ENCODE data around the gene SPNS2. TPM values are rescaled to one million over a fixed set of nuclear protein-coding genes. Genes with fewer than 3 reads are reported as not detected.

The SPNS2 gene
- total RNA-seq, 2 donors from 2014 or later, result 7.2 to 16.8 TPM

DNA sequence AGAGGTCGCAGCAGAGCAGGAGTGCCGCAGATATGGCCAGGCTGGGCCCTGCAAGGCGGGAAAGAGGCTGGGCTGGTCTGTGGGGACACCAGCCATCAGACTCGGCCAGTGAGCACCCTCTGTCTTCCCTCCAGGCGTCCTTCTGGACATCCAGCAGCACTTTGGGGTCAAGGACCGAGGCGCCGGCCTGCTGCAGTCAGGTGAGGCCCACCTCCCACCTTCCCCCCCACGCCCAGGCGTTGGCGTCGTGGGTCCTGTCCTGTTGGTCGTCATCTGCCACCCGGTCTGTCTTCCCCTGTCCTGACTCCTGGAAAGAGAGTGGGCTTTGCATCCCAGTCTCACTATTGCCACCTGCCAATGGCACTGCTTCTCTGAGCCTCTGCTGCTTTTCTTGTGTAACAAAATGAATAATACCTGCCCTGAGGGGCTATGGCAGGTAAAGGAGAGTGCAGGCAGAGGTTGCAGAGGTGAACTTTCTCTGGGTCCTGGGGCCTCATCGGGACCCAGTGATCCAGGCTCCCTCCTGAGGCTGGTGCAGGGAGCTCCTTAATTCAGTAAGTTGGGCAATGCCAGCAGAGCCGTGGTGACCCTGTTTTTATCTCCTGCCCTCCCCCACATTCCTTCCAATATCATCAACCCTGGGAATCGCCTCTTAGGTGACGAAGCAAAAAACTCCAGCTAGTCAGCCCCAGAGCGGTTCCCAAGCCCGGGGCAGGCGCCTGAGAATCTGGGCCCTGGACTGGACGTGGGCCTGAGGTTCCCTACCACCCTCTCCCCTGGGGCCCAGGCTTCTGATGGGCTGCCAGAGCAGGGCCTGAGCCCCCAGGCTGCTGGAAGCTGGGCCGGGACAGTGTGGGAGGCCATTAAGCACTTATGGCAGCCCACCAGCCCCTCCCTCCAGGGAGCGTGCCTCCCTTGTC, 14.7 kb downstream of the SPNS2 start:
- Histone ChIP-seq H3K4me3 (no peak overlapping the region), H3K4me1 (peaks cover 0 to 47% of the 10 kb centered on the region in 2 donors), H3K27me3 (no peaks in the 10 kb centered on the region), H3K27ac (peak overlapping the region in 1 of 2 donors; percentile 16), H3K9me3 (no peaks in the 10 kb centered on the region), H3K36me3 (no peaks in the 10 kb centered on the region)
- no peak for DNase-seq (ENCODE audit: low spot score)
- TF ChIP-seq, protein P1, sequence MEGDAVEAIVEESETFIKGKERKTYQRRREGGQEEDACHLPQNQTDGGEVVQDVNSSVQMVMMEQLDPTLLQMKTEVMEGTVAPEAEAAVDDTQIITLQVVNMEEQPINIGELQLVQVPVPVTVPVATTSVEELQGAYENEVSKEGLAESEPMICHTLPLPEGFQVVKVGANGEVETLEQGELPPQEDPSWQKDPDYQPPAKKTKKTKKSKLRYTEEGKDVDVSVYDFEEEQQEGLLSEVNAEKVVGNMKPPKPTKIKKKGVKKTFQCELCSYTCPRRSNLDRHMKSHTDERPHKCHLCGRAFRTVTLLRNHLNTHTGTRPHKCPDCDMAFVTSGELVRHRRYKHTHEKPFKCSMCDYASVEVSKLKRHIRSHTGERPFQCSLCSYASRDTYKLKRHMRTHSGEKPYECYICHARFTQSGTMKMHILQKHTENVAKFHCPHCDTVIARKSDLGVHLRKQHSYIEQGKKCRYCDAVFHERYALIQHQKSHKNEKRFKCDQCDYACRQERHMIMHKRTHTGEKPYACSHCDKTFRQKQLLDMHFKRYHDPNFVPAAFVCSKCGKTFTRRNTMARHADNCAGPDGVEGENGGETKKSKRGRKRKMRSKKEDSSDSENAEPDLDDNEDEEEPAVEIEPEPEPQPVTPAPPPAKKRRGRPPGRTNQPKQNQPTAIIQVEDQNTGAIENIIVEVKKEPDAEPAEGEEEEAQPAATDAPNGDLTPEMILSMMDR (IDR thresholded peaks at IDR 0.05), result no peak

DNA sequence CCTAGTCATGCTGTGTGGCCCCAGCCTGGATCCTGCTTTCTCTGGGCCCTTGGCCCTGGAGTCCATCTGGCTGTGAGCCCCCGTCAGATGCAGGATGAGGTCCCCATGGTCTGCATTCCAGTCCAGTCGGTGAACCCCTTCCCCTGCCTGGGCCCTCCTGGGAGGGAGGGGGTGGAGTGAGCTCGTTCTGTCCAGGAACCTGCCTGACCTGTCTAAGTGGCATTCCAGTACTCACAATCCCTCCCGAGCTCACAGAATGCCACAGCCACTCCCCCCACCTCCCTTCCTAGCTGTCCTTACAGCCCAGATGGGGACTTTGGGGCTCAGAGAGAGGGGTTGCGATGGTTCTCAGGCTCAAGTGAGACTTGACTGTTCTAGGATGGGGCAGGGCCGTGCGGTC, 15.5 kb downstream of the SPNS2 start:
- Histone ChIP-seq H3K4me3 (no peak overlapping the region), H3K27me3 (no peaks in the 10 kb centered on the region), H3K27ac (peak overlapping the region in 1 of 2 donors; percentile 21), H3K36me3 (no peaks in the 10 kb centered on the region), H3K9me3 (no peaks in the 10 kb centered on the region), H3K4me1 (peaks cover 0 to 47% of the 10 kb centered on the region in 2 donors)
- DNase-seq (ENCODE audit: low spot score), result no peak
- TF ChIP-seq, protein P1 (IDR thresholded peaks at IDR 0.05), result no peak

DNA sequence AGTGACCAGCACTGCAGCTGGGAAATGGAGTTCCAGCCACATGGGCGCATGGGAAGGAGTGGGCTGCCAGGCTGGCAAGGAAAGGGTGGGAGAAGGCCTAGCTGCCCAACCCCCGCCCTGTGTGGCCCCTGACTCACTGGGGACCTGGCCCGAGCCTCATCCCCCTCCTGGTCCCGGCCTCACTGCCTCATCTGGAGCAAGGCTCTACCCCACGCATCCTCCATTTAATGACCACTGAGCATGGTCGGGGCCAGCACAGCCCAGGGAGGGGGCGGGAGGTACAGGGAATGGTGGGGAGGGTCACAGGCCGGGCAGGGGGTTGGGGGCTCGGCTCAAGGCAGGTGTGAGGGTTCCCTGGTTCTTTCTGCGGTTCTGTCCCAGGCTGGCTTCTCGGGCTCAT, 16.1 kb downstream of the SPNS2 start:
- no peaks in the 10 kb centered on the region for H3K36me3 ChIP-seq
- H3K9me3 ChIP-seq, result no peaks in the 10 kb centered on the region
- H3K27me3 ChIP-seq, result no peaks in the 10 kb centered on the region
- H3K4me3 ChIP-seq, result no peak overlapping the region
- TF ChIP-seq, protein P1 (IDR thresholded peaks at IDR 0.05), result no peak
- H3K4me1 ChIP-seq, result peaks cover 0 to 45% of the 10 kb centered on the region in 2 donors
- H3K27ac ChIP-seq, result peak overlapping the region in 1 of 2 donors; percentile 21
- no peak for DNase-seq (ENCODE audit: low spot score)

DNA sequence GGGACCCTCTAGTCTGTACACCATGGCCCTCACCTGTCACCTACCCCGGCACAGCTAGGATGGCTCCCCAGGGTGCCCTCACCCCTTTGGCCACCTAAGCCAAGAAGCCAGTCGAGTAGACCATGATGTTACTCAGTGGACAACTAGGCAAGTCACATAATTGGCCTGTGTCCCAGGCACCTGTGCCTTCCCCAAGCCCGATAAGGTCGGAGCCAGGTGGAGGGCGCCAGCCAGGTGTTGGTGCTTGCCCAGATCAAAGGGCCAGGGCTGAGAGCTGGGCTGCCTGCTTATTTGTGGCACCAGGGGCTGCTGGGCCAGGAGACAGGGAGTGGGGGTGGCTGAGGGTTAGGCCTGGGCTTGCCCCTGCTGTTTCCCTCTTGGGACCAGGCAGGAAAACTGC, 16.8 kb downstream of the SPNS2 start:
- Histone ChIP-seq H3K4me1 (peaks cover 0 to 49% of the 10 kb centered on the region in 2 donors), H3K27me3 (no peaks in the 10 kb centered on the region), H3K27ac (no peak overlapping the region), H3K4me3 (no peak overlapping the region), H3K9me3 (no peaks in the 10 kb centered on the region), H3K36me3 (no peaks in the 10 kb centered on the region)
- TF ChIP-seq, protein P1 (IDR thresholded peaks at IDR 0.05), result no peak
- no peak for DNase-seq (ENCODE audit: low spot score)

DNA sequence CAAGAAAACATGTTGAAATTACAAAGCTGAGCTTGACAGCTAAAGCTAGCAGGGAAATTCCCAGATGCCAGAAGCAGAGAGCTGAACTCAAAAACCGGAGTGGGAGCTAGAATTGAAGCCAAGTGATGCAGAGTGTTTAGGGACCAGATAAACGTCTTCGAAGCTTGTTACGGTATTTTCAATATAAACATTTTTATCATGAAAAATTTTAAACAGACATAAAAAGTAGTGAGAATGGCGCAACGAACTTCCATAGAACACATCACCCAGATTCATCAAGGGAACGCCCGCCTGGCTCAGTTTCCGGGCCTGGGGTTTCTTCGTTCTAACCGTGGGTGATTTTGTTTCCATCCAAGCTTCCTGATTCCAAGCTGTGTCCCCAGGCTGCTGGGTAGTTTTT, 18.1 kb downstream of the SPNS2 start:
- H3K27me3 ChIP-seq, result no peaks in the 10 kb centered on the region
- H3K9me3 ChIP-seq, result no peaks in the 10 kb centered on the region
- TF ChIP-seq, protein P1 (IDR thresholded peaks at IDR 0.05), result no peak
- DNase-seq (ENCODE audit: low spot score), result no peak
- H3K4me3 ChIP-seq, result no peak overlapping the region
- no peak overlapping the region for H3K27ac ChIP-seq
- no peaks in the 10 kb centered on the region for H3K36me3 ChIP-seq
- H3K4me1 ChIP-seq, result peaks cover 0 to 53% of the 10 kb centered on the region in 2 donors

Data from right atrium auricular region (tissue), 2 donors.